Breast epithelium (tissue), 3 donors: ENCODE measurements around the gene GPR31.

Experiments used
- CTCF ChIP-seq, 3 donors: fragments of 450-650 bp; IDR thresholded peaks; one replicate each; pipeline ENCODE4 v1.5.1; 2016 to 2017; ENCODE audit warnings: antibody characterized with exemption in 3 of 3, mild to moderate bottlenecking in 3 of 3, moderate library complexity in 3 of 3
- POLR2A ChIP-seq: fragments of 450-650 bp; IDR thresholded peaks from one replicate; pipeline ENCODE4 v1.6.1; 2016; ENCODE audit warnings: antibody characterized with exemption, mild to moderate bottlenecking, moderate library complexity
- POLR2AphosphoS5 ChIP-seq, 3 donors: sonication (generic); formaldehyde crosslinking; IDR thresholded peaks; one replicate each; pipeline ENCODE4 v1.6.1; 2017; ENCODE audit warnings: antibody characterized with exemption in 3 of 3

DNA sequence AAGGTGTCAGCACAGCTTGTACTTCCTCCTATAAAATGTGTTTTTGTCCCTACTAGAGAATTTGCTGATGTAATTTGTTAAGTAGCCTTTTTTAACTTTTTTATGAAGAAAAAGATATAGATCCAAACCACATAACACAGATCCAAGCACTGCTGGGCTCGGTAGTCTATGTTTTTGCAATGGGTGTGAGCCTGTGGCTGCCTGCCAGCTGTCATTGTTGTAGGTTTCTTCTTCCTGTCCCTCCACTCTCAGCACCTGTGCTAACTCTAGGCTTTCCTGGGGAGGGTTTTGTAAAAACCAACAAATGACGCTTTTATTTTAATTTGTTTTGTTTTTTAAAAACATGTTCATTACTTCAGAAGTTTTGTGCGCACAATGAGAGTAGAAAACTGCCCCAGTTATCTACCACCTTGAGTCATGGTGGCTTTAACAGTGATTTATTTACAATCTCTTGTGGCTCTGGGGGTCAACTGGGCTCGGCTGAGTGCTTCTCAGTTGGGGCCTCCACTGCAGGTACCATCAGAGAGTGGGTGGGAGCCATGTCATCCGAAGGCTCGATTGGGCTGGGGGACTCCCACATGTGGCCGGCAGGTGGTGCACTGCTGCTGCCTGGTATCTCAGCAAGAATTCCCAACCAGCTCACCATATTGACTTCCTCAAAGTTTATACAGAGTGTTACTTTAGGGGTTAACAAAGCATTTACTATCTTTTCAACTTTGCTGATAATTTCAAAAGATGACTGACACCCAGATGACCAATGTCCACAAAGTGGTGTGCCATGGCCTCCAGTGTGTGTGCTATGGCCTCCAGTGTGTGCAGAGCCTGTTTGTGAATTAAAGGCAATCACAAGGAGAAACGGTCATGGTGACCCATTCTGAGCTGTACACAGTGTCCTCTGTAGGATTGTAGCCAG is 37.9 kb downstream of the GPR31 start:
- no peak for TF ChIP-seq CTCF (IDR thresholded peaks at IDR 0.05)
- no peak for TF ChIP-seq POLR2A
- TF ChIP-seq POLR2AphosphoS5 (IDR thresholded peaks at IDR 0.05) = no peak
